Breast epithelium (tissue), 3 donors: Measurements from ENCODE around the gene IKBKG.
"Not testable (repeated sequence)": the region's sequence is repeated elsewhere in the genome, so short reads cannot be mapped to it uniquely, and the experiment has no call there.

ENCODE experiments used
- POLR2AphosphoS5 ChIP-seq, 3 donors: sonication (generic); formaldehyde crosslinking; IDR thresholded peaks; one replicate each; pipeline ENCODE4 v1.6.1; 2017; ENCODE audit warnings: antibody characterized with exemption in 3 of 3
- TF ChIP-seq, protein P1 (sequence below), 3 donors: fragments of 450-650 bp; IDR thresholded peaks; one replicate each; pipeline ENCODE4 v1.5.1; 2016 to 2017; ENCODE audit warnings: antibody characterized with exemption in 3 of 3, mild to moderate bottlenecking in 3 of 3, moderate library complexity in 3 of 3

DNA sequence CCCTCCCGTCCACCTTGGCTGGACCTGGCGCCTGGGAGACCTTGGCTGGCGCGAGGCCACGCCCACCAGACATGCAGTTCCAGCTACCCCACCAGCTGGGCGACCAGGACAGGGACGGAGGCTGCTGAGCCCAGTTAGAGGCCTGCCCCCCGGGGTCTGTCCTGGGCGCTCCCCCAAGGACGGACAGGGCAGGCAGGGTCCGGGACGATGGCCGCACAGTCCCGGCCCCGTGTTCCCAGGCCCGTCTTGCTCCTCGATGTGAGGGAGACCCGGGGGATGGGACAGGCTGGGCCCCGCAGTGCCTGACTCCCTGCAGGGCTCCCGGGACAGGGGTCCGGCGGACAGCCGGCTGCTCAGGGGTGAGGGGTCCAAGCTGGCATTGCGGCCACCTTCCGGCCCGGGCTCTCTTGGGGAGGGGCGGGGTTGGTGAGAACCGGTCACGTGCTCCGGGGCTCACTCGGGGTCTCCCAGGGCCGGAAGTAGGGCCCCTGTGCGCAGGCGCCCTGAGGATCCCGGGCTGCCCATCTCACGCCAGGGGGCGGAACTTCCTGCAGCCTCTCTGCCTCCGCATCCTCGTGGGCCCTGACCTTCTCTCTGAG is 37.3 kb downstream of the IKBKG start, which contains the start of gene CTAG1A:
- TF ChIP-seq, protein P1, sequence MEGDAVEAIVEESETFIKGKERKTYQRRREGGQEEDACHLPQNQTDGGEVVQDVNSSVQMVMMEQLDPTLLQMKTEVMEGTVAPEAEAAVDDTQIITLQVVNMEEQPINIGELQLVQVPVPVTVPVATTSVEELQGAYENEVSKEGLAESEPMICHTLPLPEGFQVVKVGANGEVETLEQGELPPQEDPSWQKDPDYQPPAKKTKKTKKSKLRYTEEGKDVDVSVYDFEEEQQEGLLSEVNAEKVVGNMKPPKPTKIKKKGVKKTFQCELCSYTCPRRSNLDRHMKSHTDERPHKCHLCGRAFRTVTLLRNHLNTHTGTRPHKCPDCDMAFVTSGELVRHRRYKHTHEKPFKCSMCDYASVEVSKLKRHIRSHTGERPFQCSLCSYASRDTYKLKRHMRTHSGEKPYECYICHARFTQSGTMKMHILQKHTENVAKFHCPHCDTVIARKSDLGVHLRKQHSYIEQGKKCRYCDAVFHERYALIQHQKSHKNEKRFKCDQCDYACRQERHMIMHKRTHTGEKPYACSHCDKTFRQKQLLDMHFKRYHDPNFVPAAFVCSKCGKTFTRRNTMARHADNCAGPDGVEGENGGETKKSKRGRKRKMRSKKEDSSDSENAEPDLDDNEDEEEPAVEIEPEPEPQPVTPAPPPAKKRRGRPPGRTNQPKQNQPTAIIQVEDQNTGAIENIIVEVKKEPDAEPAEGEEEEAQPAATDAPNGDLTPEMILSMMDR (IDR thresholded peaks at IDR 0.05): not testable (repeated sequence)
- not testable (repeated sequence) for TF ChIP-seq POLR2AphosphoS5 (IDR thresholded peaks at IDR 0.05)
